HEK293 (cell line): Measurements from ENCODE around the gene SCFD2.

Experiments
- CTCF ChIA-PET: fragments of 350-600 bp; formaldehyde crosslinking; extraction: SDS; loops from one replicate; lab custom pipeline; 2021; ENCODE audit warnings: antibody characterized with exemption; lab: Yijun Ruan, JAX
- POLR2A ChIA-PET: fragments of 300-600 bp; formaldehyde crosslinking; extraction: SDS; loops from one replicate; lab custom pipeline; 2020; ENCODE audit warnings: antibody characterized with exemption, inconsistent platforms; lab: Yijun Ruan, JAX
- H3K27ac ChIP-seq: fragments of 200-500 bp; sonication (Bioruptor generic); 2 replicates; pipeline ENCODE4 v1.5.1; 2014; ENCODE audit warnings: low read depth, low read length, control low read depth, inconsistent platforms; ENCODE audit errors: extremely low read depth
- H3K36me3 ChIP-seq, 2 experiments: fragments of 200-500 bp in 1 of 2; sonication (Bioruptor generic) in 1 of 2; 1 replicate in 1 of 2; 2 replicates in 1 of 2; pipeline ENCODE4 v1.5.1; 2014 to 2017; ENCODE audit warnings: inconsistent platforms in 2 of 2, low read length in 2 of 2; ENCODE audit not compliant: control insufficient read depth in 2 of 2, insufficient read depth in 1 of 2
- H3K4me1 ChIP-seq: fragments of 200-500 bp; sonication (Bioruptor generic); 2 replicates; pipeline ENCODE4 v1.5.1; 2014; ENCODE audit warnings: mild to moderate bottlenecking, low read length, inconsistent platforms; ENCODE audit not compliant: control insufficient read depth, insufficient read depth
- H3K4me3 ChIP-seq: 2 replicates; pipeline ENCODE4 v1.5.1; 2011; ENCODE audit warnings: low read depth, mild to moderate bottlenecking, control low read depth, low read length, moderate library complexity
- H3K9me3 ChIP-seq: fragments of 200-500 bp; sonication (Bioruptor generic); 2 replicates; pipeline ENCODE4 v1.5.1; 2014; ENCODE audit warnings: low read depth, low read length, inconsistent platforms; ENCODE audit not compliant: control insufficient read depth, insufficient read depth
- ATF2 ChIP-seq: fragments of 450-650 bp; formaldehyde crosslinking; IDR thresholded peaks from 2 replicates; pipeline ENCODE4 v1.5.1; 2016; ENCODE audit warnings: missing biosample characterization, missing genetic modification characterization, low read depth
- BCL6B ChIP-seq: fragments of 450-650 bp; formaldehyde crosslinking; IDR thresholded peaks from 2 replicates; pipeline ENCODE4 v1.5.1; 2017; ENCODE audit warnings: missing biosample characterization, missing genetic modification characterization
- GLI4 ChIP-seq: fragments of 450-650 bp; formaldehyde crosslinking; IDR thresholded peaks from 2 replicates; pipeline ENCODE4 v1.5.1; 2016; ENCODE audit warnings: missing biosample characterization, missing genetic modification characterization
- HOXA7 ChIP-seq: sonication (generic); formaldehyde crosslinking; IDR thresholded peaks from 2 replicates; pipeline ENCODE4 v1.8.1; 2022; ENCODE audit warnings: missing genetic modification reagents, borderline replicate concordance
- KLF10 ChIP-seq: fragments of 450-650 bp; IDR thresholded peaks from 2 replicates; pipeline ENCODE4 v1.5.1; 2018; ENCODE audit warnings: missing biosample characterization, mild to moderate bottlenecking, missing genetic modification characterization
- REST ChIP-seq: fragments of 450-650 bp; formaldehyde crosslinking; IDR thresholded peaks from 2 replicates; pipeline ENCODE4 v1.5.1; 2016; ENCODE audit warnings: missing biosample characterization, missing genetic modification characterization
- SP3 ChIP-seq: fragments of 450-650 bp; formaldehyde crosslinking; IDR thresholded peaks from 2 replicates; pipeline ENCODE4 v1.5.1; 2016; ENCODE audit warnings: missing biosample characterization, missing genetic modification characterization
- SP7 ChIP-seq: fragments of 450-650 bp; formaldehyde crosslinking; IDR thresholded peaks from 2 replicates; pipeline ENCODE4 v1.5.1; 2016; ENCODE audit warnings: missing biosample characterization, missing genetic modification characterization
- WT1 ChIP-seq: fragments of 450-650 bp; formaldehyde crosslinking; IDR thresholded peaks from 2 replicates; pipeline ENCODE4 v1.5.1; 2016; ENCODE audit warnings: missing biosample characterization, missing genetic modification characterization
- YY1 ChIP-seq: fragments of 450-650 bp; formaldehyde crosslinking; IDR thresholded peaks from 2 replicates; pipeline ENCODE4 v1.5.1; 2018; ENCODE audit warnings: missing biosample characterization, missing genetic modification characterization
- ZBTB44 ChIP-seq: fragments of 450-650 bp; IDR thresholded peaks from 2 replicates; pipeline ENCODE4 v1.5.1; 2018; ENCODE audit warnings: missing biosample characterization, mild to moderate bottlenecking, missing genetic modification characterization
- ZNF16 ChIP-seq: fragments of 450-650 bp; formaldehyde crosslinking; IDR thresholded peaks from 2 replicates; pipeline ENCODE4 v1.5.1; 2016; ENCODE audit warnings: low read depth, missing biosample characterization, missing genetic modification characterization
- ZNF211 ChIP-seq: fragments of 450-650 bp; formaldehyde crosslinking; IDR thresholded peaks from 2 replicates; pipeline ENCODE4 v1.5.1; 2016; ENCODE audit warnings: low read depth, missing biosample characterization, missing genetic modification characterization
- ZNF292 ChIP-seq: fragments of 450-650 bp; formaldehyde crosslinking; IDR thresholded peaks from 2 replicates; pipeline ENCODE4 v1.5.1; 2016; ENCODE audit warnings: low read depth, missing biosample characterization, missing genetic modification characterization, borderline replicate concordance
- ZNF350 ChIP-seq: fragments of 450-650 bp; formaldehyde crosslinking; IDR thresholded peaks from 2 replicates; pipeline ENCODE4 v1.5.0; 2017; ENCODE audit warnings: missing biosample characterization, mild to moderate bottlenecking, missing genetic modification characterization
- ZNF394 ChIP-seq: fragments of 450-650 bp; formaldehyde crosslinking; IDR thresholded peaks from 2 replicates; pipeline ENCODE4 v1.5.1; 2016; ENCODE audit warnings: missing biosample characterization, missing genetic modification characterization, mild to moderate bottlenecking, moderate library complexity, borderline replicate concordance
- ZNF473 ChIP-seq: fragments of 450-650 bp; formaldehyde crosslinking; IDR thresholded peaks from 2 replicates; pipeline ENCODE4 v1.5.1; 2017; ENCODE audit warnings: missing biosample characterization, missing genetic modification characterization
- ZNF544 ChIP-seq: fragments of 450-650 bp; formaldehyde crosslinking; IDR thresholded peaks from 2 replicates; pipeline ENCODE4 v1.5.0; 2017; ENCODE audit warnings: missing biosample characterization, missing genetic modification characterization
- ZNF585B ChIP-seq: fragments of 450-650 bp; formaldehyde crosslinking; IDR thresholded peaks from 2 replicates; pipeline ENCODE4 v1.5.1; 2016; ENCODE audit warnings: missing biosample characterization, missing genetic modification characterization
- ZNF654 ChIP-seq: fragments of 450-650 bp; formaldehyde crosslinking; IDR thresholded peaks from 2 replicates; pipeline ENCODE4 v1.5.1; 2016; ENCODE audit warnings: low read depth, missing biosample characterization, missing genetic modification characterization
- ZNF660 ChIP-seq: fragments of 450-650 bp; IDR thresholded peaks from 2 replicates; pipeline ENCODE4 v1.5.1; 2018; ENCODE audit warnings: missing biosample characterization, mild to moderate bottlenecking, missing genetic modification characterization
- ZSCAN4 ChIP-seq: fragments of 450-650 bp; formaldehyde crosslinking; IDR thresholded peaks from 2 replicates; pipeline ENCODE4 v1.5.1; 2017; ENCODE audit warnings: missing biosample characterization, missing genetic modification characterization

The SCFD2 gene

GRCh38 chr4:52966172-52966571, 399.7 kb downstream of the SCFD2 start (continued):
- TF ChIP-seq ZNF292 (tag by site-specific recombination) (no peak), SP3 (tag by site-specific recombination) (no peak), BCL6B (no peak), WT1 (no peak), ZNF660 (tag by site-specific recombination) (no peak), KLF10 (tag by site-specific recombination) (no peak)
- TF ChIP-seq, all 188 proteins: peak for 0

- Histone ChIP-seq H3K9me3 (no peaks in the 10 kb centered on the region), H3K36me3 (no peaks in the 10 kb centered on the region), H3K4me1 (no peaks in the 10 kb centered on the region), H3K27ac (no peak overlapping the region), H3K4me3 (no peak overlapping the region)
- CTCF ChIA-PET, result interaction anchor here (1.0 kb wide), 1 partner anchor 19 kb away, joined by 3 read pairs; no protein-coding TSS in a partner anchor
- POLR2A ChIA-PET, result no interaction called here
- TF ChIP-seq GLI4 (tag by site-specific recombination) (no peak), ZNF654 (tag by site-specific recombination) (no peak), SP7 (no peak), ZSCAN4 (tag by site-specific recombination) (no peak), YY1 (tag by site-specific recombination) (no peak), REST (tag by site-specific recombination) (no peak), ZNF473 (tag by site-specific recombination) (no peak), ZNF585B (tag by site-specific recombination) (no peak), ZNF394 (tag by site-specific recombination) (no peak), SP3 (tag by site-specific recombination) (no peak), ZNF350 (tag by site-specific recombination) (no peak), WT1 (no peak), ZNF16 (tag by site-specific recombination) (no peak), HOXA7 (CRISPR knock-in tag) (no peak), ZNF544 (tag by site-specific recombination) (no peak), ZNF211 (tag by site-specific recombination) (no peak), ZBTB44 (tag by site-specific recombination) (no peak), ATF2 (tag by site-specific recombination) (no peak)
Observed at GRCh38 chr4:52964561-52965101, 401.2 kb downstream of the SCFD2 start.
